Stomach smooth muscle (tissue), 2 donors: ENCODE results near the gene TENM4.
A peak's percentile ranks its signal among the peaks of the same experiment; 100 is the strongest.

Experiments used
- H3K27ac ChIP-seq: one replicate; pipeline ENCODE4 v1.7.0; 2013; ENCODE audit warnings: mild to moderate bottlenecking, low read length, inconsistent platforms
- H3K27me3 ChIP-seq, 2 donors: one replicate each; pipeline ENCODE4 v1.7.0; 2013; ENCODE audit warnings: low read length in 2 of 2; ENCODE audit not compliant: insufficient read depth in 2 of 2, control insufficient read depth in 1 of 2
- H3K36me3 ChIP-seq, 2 donors: one replicate each; pipeline ENCODE4 v1.7.0; 2013; ENCODE audit warnings: low read length in 2 of 2; ENCODE audit not compliant: control insufficient read depth in 2 of 2, insufficient read depth in 2 of 2
- H3K4me1 ChIP-seq: one replicate; pipeline ENCODE4 v1.7.0; 2013; ENCODE audit warnings: low read length; ENCODE audit not compliant: control insufficient read depth, insufficient read depth
- H3K4me3 ChIP-seq, 2 donors: one replicate each; pipeline ENCODE4 v1.7.0; 2013; ENCODE audit warnings: low read length in 2 of 2
- H3K9ac ChIP-seq, 2 donors: one replicate each; pipeline ENCODE4 v1.7.0; 2013; ENCODE audit warnings: low read length in 2 of 2, mild to moderate bottlenecking in 1 of 2
- H3K9me3 ChIP-seq, 2 donors: one replicate each; pipeline ENCODE4 v1.7.0; 2013; ENCODE audit warnings: low read length in 2 of 2; ENCODE audit not compliant: control insufficient read depth in 2 of 2
- donor health status: healthy.
- donor health status: Pancreatic carcinoma.

The TENM4 gene

GRCh38 chr11:78806214-78807004 is 634.4 kb downstream of the TENM4 start:
- H3K36me3 ChIP-seq, result no peaks in the 10 kb centered on the region
- no peaks in the 10 kb centered on the region for H3K9me3 ChIP-seq
- H3K9ac ChIP-seq, result no peak overlapping the region
- H3K27ac ChIP-seq, result no peak overlapping the region
- H3K4me1 ChIP-seq, result peaks cover 39% of the 10 kb centered on the region
- H3K4me3 ChIP-seq, result no peak overlapping the region
- H3K27me3 ChIP-seq, result no peaks in the 10 kb centered on the region

GRCh38 chr11:78804991-78805390 is 635.8 kb downstream of the TENM4 start:
- H3K36me3 ChIP-seq, result no peaks in the 10 kb centered on the region

GRCh38 chr11:78803995-78804394 is 636.8 kb downstream of the TENM4 start:
- Histone ChIP-seq H3K9ac (no peak overlapping the region), H3K36me3 (no peaks in the 10 kb centered on the region), H3K4me3 (no peak overlapping the region), H3K27me3 (no peaks in the 10 kb centered on the region), H3K4me1 (peaks cover 31% of the 10 kb centered on the region), H3K27ac (no peak overlapping the region), H3K9me3 (no peaks in the 10 kb centered on the region)

More at GRCh38 chr11:78804991-78805390, 635.8 kb downstream of the TENM4 start:
- Histone ChIP-seq H3K27ac (no peak overlapping the region), H3K9ac (no peak overlapping the region), H3K4me3 (no peak overlapping the region), H3K27me3 (no peaks in the 10 kb centered on the region), H3K9me3 (no peaks in the 10 kb centered on the region), H3K4me1 (peaks cover 31% of the 10 kb centered on the region)

GRCh38 chr11:78802058-78802761 is 638.6 kb downstream of the TENM4 start:
- H3K9me3 ChIP-seq, result no peaks in the 10 kb centered on the region
- H3K27ac ChIP-seq, result peak overlapping the region; percentile 53
- peaks cover 32% of the 10 kb centered on the region for H3K4me1 ChIP-seq
- H3K4me3 ChIP-seq, result peak overlapping the region in 1 of 2 donors; percentile 29
- no peak overlapping the region for H3K9ac ChIP-seq
- no peaks in the 10 kb centered on the region for H3K36me3 ChIP-seq
- H3K27me3 ChIP-seq, result no peaks in the 10 kb centered on the region

GRCh38 chr11:78801161-78801884 is 639.5 kb downstream of the TENM4 start:
- no peaks in the 10 kb centered on the region for H3K9me3 ChIP-seq

GRCh38 chr11:78800756-78801155 is 640.1 kb downstream of the TENM4 start:
- Histone ChIP-seq H3K27me3 (no peaks in the 10 kb centered on the region), H3K9me3 (no peaks in the 10 kb centered on the region), H3K4me3 (no peak overlapping the region), H3K4me1 (peaks cover 32% of the 10 kb centered on the region), H3K9ac (no peak overlapping the region), H3K27ac (peak overlapping the region; percentile 33), H3K36me3 (no peaks in the 10 kb centered on the region)

More at GRCh38 chr11:78801161-78801884, 639.5 kb downstream of the TENM4 start:
- Histone ChIP-seq H3K4me3 (peak overlapping the region in 1 of 2 donors; percentile 29), H3K9ac (no peak overlapping the region), H3K4me1 (peaks cover 32% of the 10 kb centered on the region), H3K27me3 (no peaks in the 10 kb centered on the region), H3K36me3 (no peaks in the 10 kb centered on the region), H3K27ac (peak overlapping the region; percentile 53)

- Histone ChIP-seq H3K27ac (no peak overlapping the region), H3K4me1 (peaks cover 32% of the 10 kb centered on the region), H3K9me3 (no peaks in the 10 kb centered on the region), H3K9ac (no peak overlapping the region), H3K27me3 (no peaks in the 10 kb centered on the region), H3K36me3 (no peaks in the 10 kb centered on the region), H3K4me3 (no peak overlapping the region)
Observed at GRCh38 chr11:78800096-78800690, 640.6 kb downstream of the TENM4 start.

- Histone ChIP-seq H3K27ac (no peak overlapping the region), H3K4me3 (no peak overlapping the region), H3K4me1 (peaks cover 32% of the 10 kb centered on the region), H3K27me3 (peaks cover 0 to 2% of the 10 kb centered on the region in 2 donors), H3K9ac (no peak overlapping the region), H3K36me3 (no peaks in the 10 kb centered on the region), H3K9me3 (no peaks in the 10 kb centered on the region)
Observed at GRCh38 chr11:78798663-78799062, 642.2 kb downstream of the TENM4 start.

- Histone ChIP-seq H3K4me1 (peaks cover 31% of the 10 kb centered on the region), H3K9me3 (no peaks in the 10 kb centered on the region), H3K9ac (no peak overlapping the region), H3K27ac (no peak overlapping the region), H3K27me3 (peaks cover 0 to 2% of the 10 kb centered on the region in 2 donors), H3K36me3 (no peaks in the 10 kb centered on the region), H3K4me3 (no peak overlapping the region)
Observed at GRCh38 chr11:78797559-78797958, 643.3 kb downstream of the TENM4 start.

GRCh38 chr11:78796956-78797355 is 643.9 kb downstream of the TENM4 start:
- H3K27ac ChIP-seq, result no peak overlapping the region
- H3K4me3 ChIP-seq, result no peak overlapping the region
- H3K27me3 ChIP-seq, result peaks cover 0 to 2% of the 10 kb centered on the region in 2 donors
- peaks cover 25% of the 10 kb centered on the region for H3K4me1 ChIP-seq
- no peak overlapping the region for H3K9ac ChIP-seq
- no peaks in the 10 kb centered on the region for H3K9me3 ChIP-seq
- no peaks in the 10 kb centered on the region for H3K36me3 ChIP-seq
